Measurements from ENCODE around the gene NUBP2.

NUBP2 gene

DNA sequence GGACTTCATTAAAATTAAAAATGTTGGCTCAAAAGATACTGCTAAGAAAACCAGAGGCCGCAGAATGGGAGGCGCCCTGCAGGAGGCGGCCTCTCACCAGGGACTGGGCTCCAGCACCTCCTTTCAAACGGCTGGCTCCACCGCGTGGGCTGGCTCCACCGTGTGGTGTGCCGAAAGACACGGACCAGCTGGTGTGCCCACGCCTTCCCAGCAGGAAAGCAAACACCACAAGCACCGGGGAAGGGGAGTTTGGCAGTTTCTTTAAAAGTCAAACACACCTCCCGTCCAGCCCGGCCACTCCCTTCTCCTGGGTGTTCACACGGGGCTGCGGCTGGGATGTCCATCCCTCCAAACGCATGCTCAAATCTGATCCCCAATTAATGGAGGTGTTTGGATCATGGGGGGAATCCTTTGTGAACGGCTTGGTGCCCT lies 30.0 kb downstream of the NUBP2 start:
- DNase-seq = peak in 1 of 2 experiments; percentile 2

DNA sequence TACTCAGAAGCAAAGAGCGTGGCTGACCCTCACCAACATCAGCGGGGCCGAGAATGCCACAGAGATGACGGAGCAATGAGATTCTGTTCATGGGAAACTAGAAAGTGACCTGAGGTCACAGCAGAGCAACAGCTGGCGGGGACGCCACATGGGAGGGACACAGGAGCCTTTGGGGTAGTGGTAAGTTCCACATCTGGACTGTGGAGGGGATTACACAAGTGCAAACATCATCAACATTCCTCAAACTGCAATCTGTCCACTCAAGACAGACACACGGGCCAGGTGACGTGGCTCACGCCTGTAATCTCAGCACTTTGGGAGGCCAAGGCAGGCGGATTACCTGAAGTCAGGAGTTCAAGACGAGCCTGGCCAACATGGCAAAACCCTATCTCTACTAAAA lies 32.7 kb downstream of the NUBP2 start:
- DNase-seq = no peak

DNA sequence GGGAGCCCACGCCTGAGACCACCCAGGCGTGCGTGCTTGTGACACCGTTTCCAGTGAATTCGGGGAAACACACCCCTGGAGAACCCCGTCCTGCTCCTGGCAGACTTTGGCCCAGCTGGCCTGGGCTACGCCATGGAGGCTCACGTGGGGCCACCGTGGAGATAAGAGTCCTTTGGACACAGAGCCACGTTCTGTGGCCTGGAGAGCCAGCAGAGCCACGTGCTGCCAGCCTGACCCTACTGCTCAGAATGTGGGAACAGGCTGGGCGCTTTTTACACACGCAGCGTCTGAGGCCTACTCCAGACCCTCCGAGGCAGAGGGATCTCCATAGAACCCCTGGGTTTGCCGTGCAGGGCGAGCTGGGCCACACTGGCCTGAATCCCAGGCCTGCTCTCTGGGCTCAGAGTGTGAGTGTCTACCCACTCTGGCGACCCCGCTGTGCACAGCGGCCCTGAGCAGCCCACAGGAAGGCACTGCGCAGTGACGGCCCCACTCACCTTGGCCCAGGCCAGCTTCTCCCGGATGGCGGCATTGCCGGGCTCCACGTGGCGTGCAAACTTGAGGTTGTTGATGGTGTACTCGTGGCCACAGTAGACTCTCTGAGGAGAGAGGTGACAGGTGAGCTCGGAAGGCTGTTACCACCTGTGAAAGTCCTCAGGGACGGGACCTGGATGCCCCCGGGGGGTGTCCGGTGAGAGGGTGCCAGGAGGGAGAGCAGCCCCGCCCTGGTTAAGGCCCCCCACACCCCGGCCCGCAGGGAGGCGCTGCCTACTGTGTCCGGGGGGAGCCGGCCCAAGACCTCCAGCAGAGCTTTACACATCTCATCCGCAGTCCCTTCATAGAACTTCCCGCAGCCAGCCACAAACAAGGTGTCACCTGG lies 33.9 kb downstream of the NUBP2 start:
- DNase-seq = no peak

DNA sequence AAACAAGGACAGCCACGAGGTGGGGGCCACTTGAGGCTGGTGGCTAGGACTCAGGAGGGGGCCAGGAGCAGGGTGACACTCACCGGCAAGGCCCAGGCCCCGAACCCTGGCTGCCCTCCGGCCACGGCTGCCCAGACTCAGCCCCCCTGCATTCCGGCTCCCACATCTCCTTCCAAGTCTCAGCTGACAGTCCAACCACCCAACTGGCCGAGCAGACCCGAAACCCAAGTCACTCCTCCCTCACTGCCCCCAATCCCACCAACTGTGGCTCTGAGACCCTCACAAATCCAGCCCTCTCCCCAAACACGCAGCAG lies 34.5 kb downstream of the NUBP2 start:
- DNase-seq = no peak

DNA sequence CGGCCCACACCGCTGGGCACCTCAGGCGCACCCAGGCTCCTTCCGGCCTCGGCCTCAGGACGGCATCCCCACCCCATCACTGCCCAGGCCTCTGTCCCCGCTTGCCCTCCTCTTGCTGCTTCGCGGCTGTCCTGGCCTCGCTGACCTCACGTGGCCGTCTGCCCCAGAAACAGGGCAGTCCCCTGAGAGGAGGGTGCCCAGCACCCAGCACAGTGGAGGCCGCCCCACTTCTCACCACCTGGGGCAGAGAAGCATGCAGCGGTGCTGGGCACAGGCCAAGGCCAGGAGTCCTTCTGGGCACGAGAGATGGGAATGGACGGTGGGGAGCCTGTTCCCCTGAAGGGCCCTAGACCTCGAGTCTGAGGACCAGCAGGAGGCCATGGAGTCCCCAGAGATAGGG lies 35.0 kb downstream of the NUBP2 start:
- no peak for DNase-seq

DNA sequence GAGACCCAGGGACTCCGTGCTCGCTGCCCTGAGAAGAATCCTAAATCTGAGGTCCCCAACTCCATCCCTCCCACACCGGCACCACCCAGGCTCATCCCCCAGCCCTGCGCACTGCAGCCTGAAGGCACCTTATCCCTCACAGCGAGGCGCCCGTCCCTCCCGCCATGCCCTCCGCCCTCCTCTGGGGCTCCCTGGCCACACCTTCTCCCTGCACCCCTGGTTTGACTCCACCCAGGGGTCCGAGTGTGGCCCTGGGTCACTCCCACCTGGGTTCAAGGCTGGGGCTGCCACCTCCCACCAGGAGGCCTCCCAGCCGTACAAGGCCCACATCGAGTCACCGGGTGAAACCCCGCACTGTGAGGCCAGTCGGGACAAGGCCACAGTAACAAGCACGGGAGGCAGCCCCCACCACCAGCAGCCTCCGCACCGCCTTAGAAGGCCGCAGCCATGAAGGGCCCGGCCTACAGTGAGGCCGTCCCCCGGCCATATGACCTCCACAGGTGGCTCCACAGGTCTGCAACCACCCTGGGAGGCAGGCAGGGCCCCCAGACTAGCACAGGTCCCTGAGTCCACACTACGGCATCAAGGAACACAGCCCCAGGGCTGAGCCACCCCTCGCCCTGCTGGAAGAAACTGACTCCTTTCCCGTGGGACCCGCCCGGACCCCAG lies 35.6 kb downstream of the NUBP2 start:
- DNase-seq = no peak

DNA sequence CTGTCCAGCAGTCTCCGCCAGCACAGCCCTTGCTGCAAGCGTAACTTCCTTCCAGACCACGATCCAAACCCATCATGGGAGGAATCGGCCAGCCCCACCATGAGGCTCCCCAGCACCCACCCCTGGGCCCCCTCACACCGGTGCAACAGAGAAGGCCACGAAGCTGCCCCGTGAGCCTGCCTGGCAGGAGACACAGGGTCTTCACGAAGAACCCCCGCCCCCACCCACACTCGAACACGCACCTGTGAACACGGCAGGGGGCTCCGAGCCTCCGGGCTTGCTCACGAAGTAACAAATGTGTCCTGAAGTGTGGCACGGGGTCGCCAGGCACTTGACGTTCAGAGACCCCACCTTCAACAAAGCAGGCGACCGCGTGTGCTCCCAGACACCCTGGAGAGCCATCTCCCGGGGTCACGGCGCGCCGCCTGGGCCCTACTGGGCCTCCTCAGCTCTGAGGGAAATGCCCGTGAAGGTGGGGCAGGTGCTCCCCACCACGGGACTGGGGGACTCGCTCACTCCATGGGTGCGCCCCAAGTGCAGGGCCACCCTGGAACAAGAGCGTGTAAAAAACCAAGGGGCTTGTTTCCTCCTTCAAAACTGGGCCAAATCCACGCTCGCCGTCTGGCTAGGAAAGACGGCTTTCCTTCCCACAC lies 36.2 kb downstream of the NUBP2 start:
- DNase-seq = no peak

DNA sequence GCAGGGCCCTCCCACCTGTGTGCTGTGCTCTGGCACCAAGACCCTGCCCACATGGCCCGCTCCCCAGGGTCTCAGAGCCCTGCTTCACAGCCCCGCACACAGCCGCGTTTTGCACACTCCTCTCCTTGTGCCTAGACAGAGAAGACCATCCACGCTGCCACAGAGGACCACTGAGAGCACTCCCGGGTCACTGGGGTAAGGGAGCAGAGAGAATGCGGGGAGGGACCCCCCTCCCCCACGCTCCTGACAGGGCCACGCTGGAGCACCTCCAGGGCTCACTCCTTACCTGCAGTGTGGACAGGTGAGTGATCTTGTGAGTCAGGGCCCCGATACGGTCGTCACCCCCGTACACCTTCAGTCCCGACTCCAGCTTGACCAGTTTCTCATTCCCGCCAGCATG lies 36.9 kb downstream of the NUBP2 start:
- no peak for DNase-seq

DNA sequence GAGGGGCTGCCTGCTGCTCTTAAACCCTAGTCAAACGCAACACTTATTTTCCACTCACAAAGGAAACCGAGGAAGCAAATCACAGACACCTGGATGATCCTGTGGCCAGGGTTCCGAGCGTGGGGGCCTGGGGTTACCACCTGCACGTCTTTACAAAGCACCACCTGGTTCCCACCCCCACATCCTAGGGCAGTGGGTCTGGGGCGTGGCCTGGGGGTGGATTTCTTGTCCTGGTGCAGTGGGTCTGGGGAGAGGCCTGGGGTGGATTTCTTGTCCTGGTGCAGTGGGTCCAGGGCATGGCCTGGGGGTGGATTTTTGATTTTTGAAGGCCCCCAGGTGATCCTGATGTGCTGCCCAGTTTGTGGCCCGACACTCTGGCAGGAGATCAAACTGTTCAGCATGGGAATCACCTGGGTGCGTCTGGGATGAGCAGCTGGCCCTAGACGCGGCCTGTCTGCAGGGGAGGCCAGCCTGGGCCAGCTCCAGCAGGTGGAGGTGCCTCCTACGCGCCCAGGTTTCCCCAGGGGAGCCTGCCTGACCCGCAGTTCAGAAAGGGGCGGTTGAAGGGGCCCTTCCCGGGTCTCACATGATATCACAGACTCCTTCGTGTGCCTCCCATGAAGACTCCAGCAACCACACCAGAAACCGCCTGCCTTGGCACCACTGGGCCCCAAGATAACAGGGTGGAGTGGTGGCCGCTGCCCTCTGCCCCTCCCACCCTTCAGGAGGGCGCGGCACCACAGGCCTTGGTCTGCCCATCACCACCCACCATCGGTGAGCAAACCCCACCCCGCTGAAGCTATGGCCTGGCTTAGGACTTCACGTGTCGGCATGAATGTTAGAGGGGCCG lies 37.6 kb downstream of the NUBP2 start:
- DNase-seq = no peak

DNA sequence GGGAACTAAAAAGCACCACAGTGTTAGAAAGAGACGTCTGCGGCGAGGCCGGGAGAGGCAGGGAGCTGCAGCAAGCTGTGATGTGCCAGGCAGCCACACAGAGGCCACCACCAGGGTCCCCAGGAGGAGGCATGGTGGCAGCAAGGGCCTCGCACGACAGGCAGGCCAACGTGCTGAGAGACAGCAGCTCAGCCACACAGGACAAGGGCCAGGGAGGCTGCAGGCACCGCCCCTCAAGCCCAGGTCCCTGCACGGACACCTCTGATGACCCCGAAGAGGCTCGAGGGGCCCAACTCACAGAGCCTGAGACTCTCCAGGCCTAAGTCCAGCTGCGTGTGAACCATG lies 38.2 kb downstream of the NUBP2 start:
- no peak for DNase-seq

DNA sequence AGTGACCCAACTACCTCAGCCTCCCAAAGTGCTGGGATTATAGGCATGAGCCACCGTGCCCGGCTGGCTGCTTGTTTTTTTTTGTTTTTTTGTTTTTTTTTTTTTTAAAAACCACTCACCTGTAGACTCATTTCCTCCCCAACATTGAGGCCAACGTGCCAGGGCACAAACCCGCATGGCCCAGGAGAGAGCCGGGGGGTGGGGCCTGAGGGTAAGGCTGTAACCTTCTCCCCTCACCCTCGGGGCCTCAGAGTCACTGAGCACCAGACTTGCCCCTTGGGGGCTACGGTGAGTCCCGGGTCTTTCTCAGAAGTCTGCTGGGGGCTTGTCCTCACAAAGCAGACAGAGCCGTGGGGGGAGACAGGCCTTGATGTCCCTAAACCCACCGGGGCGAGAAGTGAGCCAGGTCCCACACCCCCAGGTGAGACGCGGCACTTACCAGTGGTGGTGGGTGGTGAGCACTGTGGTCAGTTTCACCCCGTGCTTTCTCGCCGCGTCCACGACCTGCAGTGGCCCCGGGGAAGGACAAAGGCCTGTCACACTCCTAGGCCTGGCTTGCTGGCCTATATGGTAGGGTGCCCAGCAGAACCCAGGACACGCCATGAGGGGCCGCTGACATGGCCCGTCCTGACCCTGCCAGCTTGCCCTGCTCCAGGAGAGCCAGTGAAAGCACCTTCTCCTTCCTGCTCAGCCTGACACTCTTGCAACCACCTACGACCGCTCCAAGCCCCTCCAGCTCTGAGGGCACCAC lies 39.3 kb downstream of the NUBP2 start:
- DNase-seq = no peak

DNA sequence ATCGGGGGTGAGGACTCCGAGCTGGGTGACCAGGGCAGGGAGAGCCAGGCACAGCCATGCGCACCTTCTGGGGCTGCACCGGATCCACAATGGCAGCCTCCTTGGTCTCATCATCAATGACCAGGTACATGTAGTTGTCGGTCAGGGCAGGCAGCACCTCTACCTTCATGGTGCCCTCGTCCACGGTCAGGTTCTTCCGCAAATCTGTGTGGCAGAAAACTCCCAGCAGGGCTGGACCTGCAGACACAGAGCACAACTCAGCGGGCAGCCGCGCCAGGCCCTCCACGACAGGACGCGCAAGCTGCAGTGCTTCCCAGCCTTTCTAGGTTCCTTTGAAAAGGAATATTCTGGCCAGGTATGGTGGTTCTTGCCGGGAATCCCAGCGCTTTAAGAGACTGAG lies 40.0 kb downstream of the NUBP2 start:
- no peak for DNase-seq

DNA sequence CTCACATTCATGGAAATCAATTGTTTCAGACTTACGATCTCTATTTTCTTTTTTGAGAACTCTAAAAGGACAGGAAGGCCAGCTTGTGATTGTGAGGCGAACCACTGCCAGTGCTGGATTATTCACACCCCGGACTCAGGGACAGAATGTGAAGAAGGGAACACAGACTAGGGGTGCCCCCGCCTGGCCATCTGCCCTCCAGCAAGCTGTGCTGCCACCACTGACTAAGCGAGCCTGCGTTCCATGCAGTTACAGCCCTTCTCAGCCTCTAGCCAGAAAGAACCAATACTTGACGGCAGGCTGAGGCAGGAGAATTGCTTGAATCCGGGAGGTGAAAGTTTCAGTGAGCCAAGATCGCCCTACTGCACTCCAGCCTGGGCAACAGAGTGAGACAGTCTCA lies 41.1 kb downstream of the NUBP2 start:
- DNase-seq = no peak

DNA sequence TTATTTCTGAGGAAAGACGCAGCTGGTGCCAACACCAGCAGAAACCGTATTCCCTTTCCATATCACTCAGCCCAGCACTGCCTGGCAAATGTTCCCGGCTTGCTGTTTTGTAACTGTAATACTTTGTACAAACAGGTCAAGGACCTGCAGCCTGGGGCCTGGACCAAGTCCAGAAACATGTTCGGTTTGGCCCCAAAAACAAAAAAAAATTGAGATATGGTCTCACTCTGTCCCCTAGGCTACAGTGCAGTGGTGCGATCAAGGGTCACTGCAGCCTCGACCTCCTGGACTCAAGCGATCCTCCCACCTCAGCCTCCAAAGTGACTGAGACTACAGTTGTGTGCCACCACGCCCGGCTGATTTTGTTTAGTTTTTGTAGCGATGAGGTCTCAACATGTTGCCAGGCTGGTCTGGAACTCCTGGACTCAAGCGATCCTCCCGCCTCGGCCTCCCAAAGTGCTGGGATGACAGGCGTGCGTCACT lies 42.7 kb downstream of the NUBP2 start:
- DNase-seq = no peak

DNA sequence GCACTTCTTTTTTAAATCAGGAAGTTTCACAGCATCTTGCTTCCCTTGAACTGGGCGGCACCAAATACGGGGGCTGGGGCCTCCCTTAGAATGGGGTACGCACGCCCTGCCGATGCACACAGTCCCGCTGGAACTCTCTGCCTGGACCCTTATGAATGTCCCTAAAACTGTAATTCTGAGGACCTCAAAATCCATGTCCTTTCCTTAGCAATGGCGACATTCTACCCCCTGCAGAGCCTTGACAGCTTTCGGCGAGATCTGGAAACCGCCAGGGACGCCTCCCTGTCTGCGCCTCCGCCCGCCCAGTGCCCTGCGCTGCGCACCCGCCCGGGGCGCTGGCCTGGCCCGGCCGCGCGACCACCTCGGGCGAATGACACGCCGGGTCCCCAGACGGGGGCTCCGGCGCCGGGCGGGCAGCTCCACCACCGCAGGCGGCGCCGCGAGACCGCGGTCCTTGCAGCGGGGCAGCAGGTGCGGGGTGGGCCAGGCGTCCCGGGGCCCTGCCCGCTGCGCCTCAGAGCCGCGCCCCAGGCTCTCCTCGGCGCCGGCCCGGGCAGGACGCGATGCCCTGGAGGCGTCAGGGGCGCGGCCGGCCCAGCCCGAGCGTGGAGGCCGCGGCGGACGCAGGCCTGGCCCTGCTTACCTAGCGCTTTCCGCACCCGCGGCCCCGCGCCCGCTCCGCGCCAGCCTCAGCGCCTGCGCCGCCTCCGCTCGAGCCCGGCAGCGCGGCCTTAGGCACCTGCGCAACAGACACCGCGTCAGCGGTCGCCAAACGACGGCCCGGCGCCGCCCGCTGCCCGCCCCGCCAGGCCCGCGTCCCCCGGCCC lies 43.3 kb downstream of the NUBP2 start:
- no peak for DNase-seq

DNA sequence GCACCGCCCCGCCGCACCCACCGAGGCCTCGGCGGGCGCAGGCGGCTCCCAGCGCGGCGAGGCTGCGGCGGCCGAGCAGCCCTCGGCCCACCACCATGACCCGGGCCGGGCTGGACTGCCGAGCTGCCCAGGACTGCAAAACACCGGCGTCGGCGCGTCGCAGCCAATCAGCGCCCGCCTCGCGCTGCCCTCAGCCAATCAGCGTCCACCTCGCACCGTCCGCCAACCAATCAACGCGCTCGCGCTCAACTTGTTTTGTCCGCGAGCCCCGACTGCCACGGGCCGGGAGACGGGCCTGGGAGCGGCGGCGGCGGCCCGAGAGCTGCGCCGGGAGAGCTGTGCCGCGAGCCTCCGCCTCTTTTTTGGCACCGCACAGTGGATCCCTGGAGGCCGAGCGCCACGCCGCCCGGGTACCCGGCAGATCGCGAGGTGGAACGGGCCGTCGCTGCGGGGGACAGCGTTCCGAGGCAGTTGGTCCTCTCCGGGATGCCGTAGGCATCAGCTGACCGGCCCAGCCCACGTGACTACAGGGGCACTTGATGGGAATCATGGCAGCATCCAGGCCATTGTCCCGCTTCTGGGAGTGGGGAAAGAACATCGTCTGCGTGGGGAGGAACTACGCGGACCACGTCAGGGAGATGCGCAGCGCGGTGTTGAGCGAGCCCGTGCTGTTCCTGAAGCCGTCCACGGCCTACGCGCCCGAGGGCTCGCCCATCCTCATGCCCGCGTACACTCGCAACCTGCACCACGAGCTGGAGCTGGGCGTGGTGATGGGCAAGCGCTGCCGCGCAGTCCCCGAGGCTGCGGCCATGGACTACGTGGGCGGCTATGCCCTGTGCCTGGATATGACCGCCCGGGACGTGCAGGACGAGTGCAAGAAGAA lies 44.2 kb downstream of the NUBP2 start, which contains the start of the genes FAHD1 and HAGH:
Gene FAHD1 (plus strand): TSS at position 516 of the 883 bp plus-strand sequence. CDS start 33 bp downstream, at position 549.
Gene HAGH (minus strand): TSS at position 135 of the 883 bp plus-strand sequence. CDS start 38 bp downstream, at position 97.
- peak; percentile 10 to 66 for DNase-seq

DNA sequence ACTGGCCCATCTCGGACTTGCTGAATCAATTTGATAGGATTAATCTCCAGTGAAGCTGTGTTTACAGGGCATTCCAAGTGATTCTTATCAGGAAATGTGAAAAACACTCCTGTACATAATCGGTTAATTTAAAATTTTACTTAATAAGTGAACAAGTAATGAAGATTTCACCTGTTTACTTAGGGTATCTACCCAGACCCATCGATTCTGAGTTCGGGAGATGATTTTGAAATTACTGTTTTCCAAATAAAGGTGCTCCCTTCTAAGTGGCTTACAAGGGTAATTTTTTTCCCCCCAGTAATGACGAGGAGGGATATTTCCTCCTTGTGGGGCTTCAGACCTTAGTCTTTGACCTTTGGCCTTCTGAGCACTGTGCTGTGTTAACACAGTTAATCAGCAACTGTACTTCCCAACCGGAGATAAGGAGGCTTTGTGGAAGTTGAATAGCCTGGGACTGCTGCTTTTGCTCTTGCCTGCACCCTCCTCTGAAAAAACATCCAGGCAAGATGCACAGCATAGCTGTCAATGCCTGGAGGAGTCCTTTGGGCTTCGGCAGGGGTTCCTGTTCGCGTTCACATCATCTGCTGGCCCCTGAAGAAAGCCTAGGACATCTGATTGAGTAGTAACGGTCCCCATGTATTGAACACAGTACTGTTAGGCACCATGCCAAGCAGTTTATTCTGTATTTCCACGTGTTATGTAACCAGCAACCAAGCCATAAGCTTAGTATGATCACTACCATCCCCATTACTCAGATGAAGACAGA lies 46.1 kb downstream of the NUBP2 start:
- no peak for DNase-seq

DNA sequence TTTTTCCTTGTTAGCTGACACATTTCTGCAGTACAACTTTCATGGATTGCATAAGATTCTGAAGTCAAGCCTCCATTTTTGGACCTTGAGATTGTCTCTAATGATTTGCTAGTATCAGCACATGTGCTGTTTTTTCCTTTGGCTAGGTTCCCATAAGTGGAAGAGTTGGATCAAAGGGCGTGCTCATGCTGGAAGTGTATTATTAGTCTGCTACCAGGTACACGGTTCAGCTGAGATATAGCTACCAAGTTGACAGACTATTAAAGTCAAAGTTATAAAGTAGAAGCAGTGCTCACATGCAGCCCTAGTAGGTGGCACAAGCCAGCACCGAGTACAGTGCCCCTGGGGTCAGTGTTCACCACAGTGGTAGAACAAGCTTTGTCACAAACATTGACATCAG lies 47.5 kb downstream of the NUBP2 start:
- DNase-seq = no peak

Data from cerebellar nuclear complex (tissue), 1 donor.